ENCODE data around the gene CPNE5.

DNA sequence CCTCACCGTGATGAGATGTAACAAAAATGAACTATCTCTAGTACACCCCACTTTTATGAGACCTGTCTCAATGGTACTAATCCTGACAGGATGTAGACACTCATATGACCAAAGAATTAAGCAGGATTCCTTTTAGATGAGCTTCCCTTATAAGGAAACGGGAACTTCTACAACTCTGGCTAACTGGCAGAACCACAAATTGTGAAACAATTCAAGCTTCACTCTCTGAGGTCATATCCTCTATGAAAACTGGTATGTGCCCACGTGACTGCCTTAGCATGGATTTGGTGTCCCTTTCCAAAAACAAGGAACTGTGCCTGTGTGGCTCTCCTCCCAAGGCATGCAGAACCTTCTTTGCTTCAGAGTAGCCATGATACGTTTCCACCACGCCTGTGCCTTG lies 14.1 kb upstream of the CPNE5 start:
- TF ChIP-seq, protein P1, sequence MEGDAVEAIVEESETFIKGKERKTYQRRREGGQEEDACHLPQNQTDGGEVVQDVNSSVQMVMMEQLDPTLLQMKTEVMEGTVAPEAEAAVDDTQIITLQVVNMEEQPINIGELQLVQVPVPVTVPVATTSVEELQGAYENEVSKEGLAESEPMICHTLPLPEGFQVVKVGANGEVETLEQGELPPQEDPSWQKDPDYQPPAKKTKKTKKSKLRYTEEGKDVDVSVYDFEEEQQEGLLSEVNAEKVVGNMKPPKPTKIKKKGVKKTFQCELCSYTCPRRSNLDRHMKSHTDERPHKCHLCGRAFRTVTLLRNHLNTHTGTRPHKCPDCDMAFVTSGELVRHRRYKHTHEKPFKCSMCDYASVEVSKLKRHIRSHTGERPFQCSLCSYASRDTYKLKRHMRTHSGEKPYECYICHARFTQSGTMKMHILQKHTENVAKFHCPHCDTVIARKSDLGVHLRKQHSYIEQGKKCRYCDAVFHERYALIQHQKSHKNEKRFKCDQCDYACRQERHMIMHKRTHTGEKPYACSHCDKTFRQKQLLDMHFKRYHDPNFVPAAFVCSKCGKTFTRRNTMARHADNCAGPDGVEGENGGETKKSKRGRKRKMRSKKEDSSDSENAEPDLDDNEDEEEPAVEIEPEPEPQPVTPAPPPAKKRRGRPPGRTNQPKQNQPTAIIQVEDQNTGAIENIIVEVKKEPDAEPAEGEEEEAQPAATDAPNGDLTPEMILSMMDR (IDR thresholded peaks at IDR 0.05): no peak
- no peak for TF ChIP-seq EZH2phosphoT487 (IDR thresholded peaks at IDR 0.05)
- TF ChIP-seq EZH2 (IDR thresholded peaks at IDR 0.05): no peak
